Brain microvascular endothelial cell (primary cell): Measurements from ENCODE around the gene SSR3.
"Not testable (repeated sequence)": the region's sequence is repeated elsewhere in the genome, so short reads cannot be mapped to it uniquely, and the experiment has no call there.

Experiments
- DNase-seq: peaks from one replicate; pipeline ENCODE4 v3.0.0-alpha.2; 2020
- H3K27ac ChIP-seq: fragments of 250-450 bp; sonication (Bioruptor Pico); 2 replicates; pipeline ENCODE4 v1.5.1; 2020; ENCODE audit warnings: mild to moderate bottlenecking, moderate library complexity
- H3K27me3 ChIP-seq: fragments of 250-450 bp; sonication (Bioruptor Pico); replicated peaks from 2 replicates; pipeline ENCODE4 v1.5.1; 2020; ENCODE audit warnings: mild to moderate bottlenecking
- H3K36me3 ChIP-seq: fragments of 250-450 bp; sonication (Bioruptor Pico); replicated peaks from 2 replicates; pipeline ENCODE4 v1.5.1; 2020; ENCODE audit warnings: mild to moderate bottlenecking
- H3K4me3 ChIP-seq: 2 replicates; pipeline ENCODE4 v1.5.1; 2011; ENCODE audit warnings: low read depth, mild to moderate bottlenecking, control low read depth, low read length, moderate library complexity
- CTCF ChIP-seq: IDR thresholded peaks from 2 replicates; pipeline ENCODE4 v1.5.1; 2011; ENCODE audit warnings: low read depth, mild to moderate bottlenecking, moderate library complexity, low read length, control low read depth, inconsistent platforms; ENCODE audit errors: missing control alignments
- in situ Hi-C: cut with HindIII; loops from 2 replicates; pipeline ENCODE4 v1.10.0; 2017; ENCODE audit warnings: low sequenced_read_pairs, low pct_ligation_motif_present

Gene SSR3

GRCh38 chr3:156581033-156581432, 26.1 kb upstream of the SSR3 start:
- Histone ChIP-seq H3K36me3 (no peaks in the 10 kb centered on the region), H3K27ac (no peak overlapping the region), H3K27me3 (no peaks in the 10 kb centered on the region), H3K4me3 (no peak overlapping the region)
- no peak for DNase-seq
- TF ChIP-seq CTCF: no peak
- in situ Hi-C loops: no loop called here

DNA sequence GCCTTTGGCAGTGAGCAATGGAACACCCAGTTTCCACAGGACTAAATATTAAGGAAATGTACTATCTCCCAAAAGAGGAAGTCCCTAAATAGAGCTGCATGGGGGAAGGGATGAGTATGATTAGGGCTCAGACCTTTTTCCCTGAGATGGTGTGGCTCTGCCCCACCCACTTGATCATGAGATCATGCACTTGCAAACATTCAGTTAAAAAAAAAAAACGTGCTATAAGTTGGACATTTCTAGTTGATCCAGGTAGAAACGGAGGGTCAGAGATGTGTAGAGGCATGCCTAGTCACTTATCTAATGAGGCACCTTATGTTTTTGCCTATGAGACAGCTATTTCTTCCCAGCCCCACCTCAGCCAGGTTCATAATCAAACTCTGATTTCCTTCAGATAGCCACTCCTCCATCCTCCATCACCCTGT, 24.5 kb upstream of the SSR3 start:
- DNase-seq: no peak
- H3K27ac ChIP-seq: no peak overlapping the region
- no peaks in the 10 kb centered on the region for H3K27me3 ChIP-seq
- no peak overlapping the region for H3K4me3 ChIP-seq
- in situ Hi-C loops: no loop called here
- no peaks in the 10 kb centered on the region for H3K36me3 ChIP-seq
- no peak for TF ChIP-seq CTCF

DNA sequence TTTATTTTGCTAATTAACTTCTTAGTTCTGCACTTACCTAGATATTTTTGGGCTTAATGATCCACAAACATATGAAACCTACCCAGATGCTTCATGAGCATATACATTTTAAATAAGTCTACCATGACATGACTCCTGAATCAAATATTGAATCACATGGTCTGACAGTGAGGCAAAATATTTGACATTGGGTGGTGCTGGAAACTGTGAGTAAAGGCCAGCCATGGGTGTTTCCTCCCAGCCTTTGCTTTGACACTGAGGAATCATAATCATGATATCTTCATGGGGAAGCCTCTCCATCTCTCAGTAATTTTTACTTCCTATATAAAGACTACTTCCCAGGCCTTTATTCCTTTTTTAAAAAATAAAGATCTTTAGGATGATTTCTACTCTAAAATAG, 22.8 kb upstream of the SSR3 start:
- in situ Hi-C loops: no loop called here
- H3K27me3 ChIP-seq: no peaks in the 10 kb centered on the region
- no peak overlapping the region for H3K27ac ChIP-seq
- no peaks in the 10 kb centered on the region for H3K36me3 ChIP-seq
- DNase-seq: peak; percentile 29
- TF ChIP-seq CTCF: no peak
- no peak overlapping the region for H3K4me3 ChIP-seq

DNA sequence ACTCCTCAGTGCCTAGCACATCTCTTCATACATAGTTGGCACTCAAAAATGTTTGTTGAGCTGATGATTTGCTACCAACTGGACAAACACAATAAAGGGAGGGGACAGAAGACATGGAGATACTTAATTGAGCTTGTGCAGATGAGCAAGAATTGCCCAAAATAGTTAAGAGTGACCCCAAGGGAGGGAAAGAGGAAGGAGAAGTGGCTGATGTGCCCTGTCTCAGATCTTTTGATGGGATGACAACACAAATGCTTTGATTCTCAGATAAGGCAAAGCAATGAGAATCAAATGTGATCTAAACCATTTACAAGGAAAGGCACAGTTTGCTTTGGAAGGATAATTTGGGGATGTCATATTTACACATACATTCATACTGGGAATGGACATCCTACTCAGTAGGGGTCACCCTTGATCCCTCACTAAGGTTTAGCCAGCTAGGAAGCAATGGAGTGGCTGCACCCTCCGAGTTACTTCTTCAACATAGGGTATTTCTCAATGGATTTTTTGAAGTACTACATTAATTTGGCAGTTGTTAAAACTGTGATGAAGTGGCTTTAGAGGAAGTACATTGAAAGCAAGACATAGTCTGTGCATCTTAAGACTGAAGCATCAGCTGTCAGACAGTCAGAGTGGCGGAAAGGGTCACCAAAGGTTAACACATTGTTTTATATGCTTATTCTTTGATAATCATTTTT, 21.9 kb upstream of the SSR3 start:
- in situ Hi-C loops: no loop called here
- no peak overlapping the region for H3K4me3 ChIP-seq
- peak; percentile 9 for TF ChIP-seq CTCF
- no peak for DNase-seq
- H3K36me3 ChIP-seq: no peaks in the 10 kb centered on the region
- no peak overlapping the region for H3K27ac ChIP-seq
- H3K27me3 ChIP-seq: no peaks in the 10 kb centered on the region

GRCh38 chr3:156576051-156576450, 21.1 kb upstream of the SSR3 start:
- no peak for DNase-seq
- Histone ChIP-seq H3K27ac (no peak overlapping the region), H3K36me3 (no peaks in the 10 kb centered on the region), H3K27me3 (no peaks in the 10 kb centered on the region), H3K4me3 (no peak overlapping the region)
- in situ Hi-C loops: no loop called here
- no peak for TF ChIP-seq CTCF

DNA sequence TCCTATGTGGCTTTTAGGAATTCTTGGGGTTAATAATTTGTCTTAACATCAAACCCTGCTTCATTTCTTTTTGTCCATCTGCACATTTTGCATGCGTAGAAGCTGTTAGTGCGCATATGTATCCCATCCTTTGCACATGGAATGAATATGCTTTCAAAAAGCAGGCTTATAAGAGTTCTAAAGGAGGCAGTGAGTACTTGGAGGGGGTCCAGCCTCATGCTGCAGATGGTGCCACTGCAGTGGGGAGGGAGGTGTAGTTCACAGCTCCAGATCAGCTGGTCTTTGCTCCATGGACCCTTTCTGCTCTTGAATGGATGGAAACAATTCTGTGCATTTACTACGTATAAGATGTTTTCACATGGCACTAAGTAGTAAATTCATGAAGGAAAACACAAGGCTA, 20.7 kb upstream of the SSR3 start:
- Histone ChIP-seq H3K4me3 (no peak overlapping the region), H3K36me3 (no peaks in the 10 kb centered on the region), H3K27me3 (no peaks in the 10 kb centered on the region), H3K27ac (no peak overlapping the region)
- in situ Hi-C loops: no loop called here
- no peak for DNase-seq
- TF ChIP-seq CTCF: no peak

- H3K27me3 ChIP-seq, in situ Hi-C loops, H3K27ac ChIP-seq, H3K36me3 ChIP-seq, H3K4me3 ChIP-seq, DNase-seq: not testable (repeated sequence)
Measured at GRCh38 chr3:156569881-156570280, 15.0 kb upstream of the SSR3 start.

DNA sequence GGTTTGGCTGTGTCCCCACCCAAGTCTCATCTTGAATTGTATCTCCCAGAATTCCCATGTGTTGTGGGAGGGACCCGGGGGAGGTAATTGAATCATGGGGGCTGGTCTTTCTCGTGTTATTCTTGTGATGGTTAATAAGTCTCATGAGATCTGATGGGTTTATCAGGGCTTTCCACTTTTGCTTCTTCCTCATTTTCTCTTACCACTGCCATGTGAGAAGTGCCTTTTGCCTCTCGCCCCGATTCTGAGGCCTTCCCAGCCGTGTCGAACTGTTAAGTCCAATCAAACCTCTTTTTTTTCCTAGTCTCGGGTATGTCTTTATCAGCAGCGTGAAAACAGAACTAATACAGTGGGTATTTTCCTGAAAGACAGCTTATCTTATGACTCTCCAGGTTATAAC, 14.1 kb upstream of the SSR3 start:
- H3K27me3 ChIP-seq, H3K36me3 ChIP-seq, H3K27ac ChIP-seq, H3K4me3 ChIP-seq, DNase-seq, in situ Hi-C loops: not testable (repeated sequence)
